H9 (cell line): ENCODE measurements around the gene KAZN. TPM values are rescaled to one million over a fixed set of nuclear protein-coding genes. Genes with fewer than 3 reads are reported as not detected.
A peak's percentile ranks its signal among the peaks of the same experiment; 100 is the strongest.

ENCODE experiments used
- DNase-seq: peaks from one replicate; pipeline ENCODE4 v3.0.0-alpha.2; 2017
- H2AFZ ChIP-seq: one replicate; pipeline ENCODE4 v1.6.1; 2013; ENCODE audit warnings: mild to moderate bottlenecking, low read length, control low read depth, moderate library complexity
- H2AK5ac ChIP-seq: 2 replicates; pipeline ENCODE4 v1.6.1; 2013; ENCODE audit warnings: low read length, control low read depth, mixed read lengths; ENCODE audit not compliant: insufficient read length
- H2BK120ac ChIP-seq: one replicate; pipeline ENCODE4 v1.6.1; 2013; ENCODE audit warnings: low read depth, mild to moderate bottlenecking, low read length, control low read depth, inconsistent platforms; ENCODE audit not compliant: poor library complexity, severe bottlenecking
- H2BK12ac ChIP-seq: 2 replicates; pipeline ENCODE4 v1.6.1; 2013; ENCODE audit warnings: low read length, control low read depth, mixed read lengths, low read depth; ENCODE audit not compliant: insufficient read length
- H2BK15ac ChIP-seq: 2 replicates; pipeline ENCODE4 v1.6.1; 2013; ENCODE audit warnings: low read depth, low read length, control low read depth
- H2BK20ac ChIP-seq: one replicate; pipeline ENCODE4 v1.6.1; 2013; ENCODE audit warnings: low read depth, mild to moderate bottlenecking, low read length, control low read depth, inconsistent platforms; ENCODE audit not compliant: poor library complexity, severe bottlenecking
- H2BK5ac ChIP-seq: 2 replicates; pipeline ENCODE4 v1.6.1; 2013; ENCODE audit warnings: low read length, control low read depth, mixed read lengths; ENCODE audit not compliant: insufficient read length
- H3K14ac ChIP-seq: 2 replicates; pipeline ENCODE4 v1.6.1; 2013; ENCODE audit warnings: low read length, control low read depth; ENCODE audit not compliant: insufficient read depth
- H3K18ac ChIP-seq: 2 replicates; pipeline ENCODE4 v1.6.1; 2013; ENCODE audit warnings: low read depth, mild to moderate bottlenecking, mixed read lengths, low read length, control low read depth; ENCODE audit not compliant: insufficient read length
- H3K23ac ChIP-seq: 2 replicates; pipeline ENCODE4 v1.6.1; 2013; ENCODE audit warnings: low read length, control low read depth, mixed read lengths, low read depth; ENCODE audit not compliant: insufficient read length
- H3K23me2 ChIP-seq: 2 replicates; pipeline ENCODE4 v1.6.1; 2013; ENCODE audit warnings: low read depth, mild to moderate bottlenecking, mixed read lengths, low read length, control low read depth; ENCODE audit not compliant: insufficient read length, poor library complexity, severe bottlenecking
- H3K27ac ChIP-seq: 2 replicates; pipeline ENCODE4 v1.5.1; 2013; ENCODE audit warnings: low read length, control low read depth, mixed read lengths, low read depth; ENCODE audit not compliant: insufficient read length
- H3K27me3 ChIP-seq: 2 replicates; pipeline ENCODE4 v1.6.1; 2013; ENCODE audit warnings: low read length, control low read depth, inconsistent platforms; ENCODE audit not compliant: insufficient read depth
- H3K4ac ChIP-seq: 2 replicates; pipeline ENCODE4 v1.6.1; 2013; ENCODE audit warnings: low read depth, mild to moderate bottlenecking, control low read depth, inconsistent platforms, low read length, moderate library complexity
- H3K4me1 ChIP-seq: 2 replicates; pipeline ENCODE4 v1.6.1; 2013; ENCODE audit warnings: low read length, control low read depth, inconsistent platforms; ENCODE audit not compliant: insufficient read depth
- H3K4me2 ChIP-seq: 2 replicates; pipeline ENCODE4 v1.6.1; 2013; ENCODE audit warnings: low read length, control low read depth, mixed read lengths; ENCODE audit not compliant: insufficient read length, insufficient read depth
- H3K56ac ChIP-seq: 2 replicates; pipeline ENCODE4 v1.6.1; 2013; ENCODE audit warnings: low read depth, mild to moderate bottlenecking, mixed read lengths, low read length, control low read depth; ENCODE audit not compliant: insufficient read length
- H3K79me1 ChIP-seq: 2 replicates; pipeline ENCODE4 v1.6.1; 2013; ENCODE audit warnings: low read depth, mild to moderate bottlenecking, moderate library complexity, low read length, control low read depth, inconsistent platforms; ENCODE audit not compliant: insufficient read depth, poor library complexity, severe bottlenecking
- H3K79me2 ChIP-seq: 2 replicates; pipeline ENCODE4 v1.6.1; 2013; ENCODE audit warnings: low read length, control low read depth, inconsistent platforms; ENCODE audit not compliant: insufficient read depth
- H3K9ac ChIP-seq: 2 replicates; pipeline ENCODE4 v1.6.1; 2013; ENCODE audit warnings: low read length, control low read depth, mixed read lengths; ENCODE audit not compliant: insufficient read length; ENCODE audit errors: extremely low read depth
- H3K9me3 ChIP-seq: one replicate; pipeline ENCODE4 v1.6.1; 2013; ENCODE audit warnings: low read depth, low read length, inconsistent platforms; ENCODE audit not compliant: control insufficient read depth
- H3T11ph ChIP-seq: one replicate; pipeline ENCODE4 v1.6.1; 2013; ENCODE audit warnings: mild to moderate bottlenecking, low read length, control low read depth, inconsistent platforms
- H4K20me1 ChIP-seq: one replicate; pipeline ENCODE4 v1.6.1; 2013; ENCODE audit not compliant: control insufficient read depth, insufficient read length, insufficient read depth
- H4K5ac ChIP-seq: 2 replicates; pipeline ENCODE4 v1.6.1; 2013; ENCODE audit warnings: low read depth, mild to moderate bottlenecking, mixed read lengths, low read length, control low read depth; ENCODE audit not compliant: insufficient read length
- H4K8ac ChIP-seq: replicated peaks from 2 replicates; pipeline ENCODE4 v1.6.1; 2013; ENCODE audit warnings: low read length, control low read depth, mixed read lengths, low read depth; ENCODE audit not compliant: insufficient read length
- H4K91ac ChIP-seq: 2 replicates; pipeline ENCODE4 v1.6.1; 2013; ENCODE audit warnings: low read depth, mild to moderate bottlenecking, moderate library complexity, mixed read lengths, low read length, control low read depth; ENCODE audit not compliant: insufficient read length
- H3K27ac Mint-ChIP-seq, 3 experiments: 2 replicates in 2 of 3; 3 replicates in 1 of 3; pipeline ENCODE4 v1.8.0; 2020 to 2021; ENCODE audit warnings: mixed read lengths in 3 of 3, mild to moderate bottlenecking in 1 of 3, moderate library complexity in 1 of 3
- H3K27me3 Mint-ChIP-seq: 2 replicates; pipeline ENCODE4 v1.8.0; 2021; ENCODE audit warnings: low read depth, mild to moderate bottlenecking, moderate library complexity, mixed read lengths
- H3K36me3 Mint-ChIP-seq, 3 experiments: 2 replicates in 2 of 3; 3 replicates in 1 of 3; pipeline ENCODE4 v1.8.0; 2020 to 2021; ENCODE audit warnings: low read depth in 3 of 3, mixed read lengths in 3 of 3; ENCODE audit not compliant: insufficient read depth in 1 of 3
- H3K4me1 Mint-ChIP-seq, 2 experiments: 2 replicates each; pipeline ENCODE4 v1.8.0; 2020; ENCODE audit warnings: mixed read lengths in 2 of 2
- H3K4me3 Mint-ChIP-seq, 2 experiments: 2 replicates in 1 of 2; 3 replicates in 1 of 2; pipeline ENCODE4 v1.8.0; 2020 to 2021; ENCODE audit warnings: mild to moderate bottlenecking in 2 of 2, mixed read lengths in 2 of 2, moderate library complexity in 1 of 2
- H3K9me3 Mint-ChIP-seq, 2 experiments: 2 replicates in 1 of 2; 3 replicates in 1 of 2; pipeline ENCODE4 v1.8.0; 2020; ENCODE audit warnings: mild to moderate bottlenecking in 2 of 2, mixed read lengths in 2 of 2, moderate library complexity in 1 of 2
- CTCF ChIP-seq: fragments of 200-600 bp; sonication (generic); conservative IDR thresholded peaks from 3 replicates; pipeline ENCODE4 v1.8.0; 2021; ENCODE audit warnings: antibody characterized with exemption, mild to moderate bottlenecking
- WGBS: extraction: QIAGEN DNeasy Blood & Tissue Kit; methylation state at CpG from one replicate; pipeline ENCODE4 v1.1.7; 2013; ENCODE audit warnings: missing lambda C conversion rate, low lambda C conversion rate, mixed read lengths; ENCODE audit not compliant: insufficient read length; ENCODE audit errors: extremely low coverage; 5-methylcytosine and 5-hydroxymethylcytosine counted together
- total RNA-seq: library from RNA; stranded (reverse); gene quantifications from 2 replicates; pipeline ENCODE4 v1.2.1, GENCODE V29; 2021

The KAZN gene
- total RNA-seq, 1 experiment from 2014 or later: 7.6 TPM

GRCh38 chr1:14884614-14885175, 286.2 kb downstream of the KAZN start:
- no peaks in the 10 kb centered on the region for H3K27me3 ChIP-seq
- Mint-ChIP-seq H3K4me3 (no peak overlapping the region), H3K27me3 (peaks cover 4% of the 10 kb centered on the region), H3K36me3 (no peaks in the 10 kb centered on the region), H3K9me3 (no peaks in the 10 kb centered on the region), H3K27ac (peak overlapping the region in 2 of 3 experiments; percentile 13 to 23; a peak in 2 of 7 replicates), H3K4me1 (peaks cover 15 to 18% of the 10 kb centered on the region in 2 experiments)
- no peak overlapping the region for H3K9ac ChIP-seq
- H2BK12ac ChIP-seq: no peak overlapping the region
- no peak for DNase-seq
- H4K20me1 ChIP-seq: no peaks in the 10 kb centered on the region
- H2AFZ ChIP-seq: no peak overlapping the region
- H2BK15ac ChIP-seq: no peak overlapping the region
- no peak overlapping the region for H3K18ac ChIP-seq
- H2BK20ac ChIP-seq: no peak overlapping the region
- H2AK5ac ChIP-seq: no peak overlapping the region
- no peak overlapping the region for H3T11ph ChIP-seq
- H3K4ac ChIP-seq: no peak overlapping the region
- H3K23me2 ChIP-seq: no peaks in the 10 kb centered on the region
- no peak overlapping the region for H4K91ac ChIP-seq
- no peak overlapping the region for H3K56ac ChIP-seq
- no peak overlapping the region for H3K27ac ChIP-seq
- no peak overlapping the region for H4K8ac ChIP-seq
- no CpG with 5 or more reads among the region's 15 CpGs for WGBS
- no peaks in the 10 kb centered on the region for H3K79me1 ChIP-seq
- no peaks in the 10 kb centered on the region for H3K79me2 ChIP-seq
- H3K9me3 ChIP-seq: no peaks in the 10 kb centered on the region
- H3K4me2 ChIP-seq: no peak overlapping the region
- no peak overlapping the region for H2BK120ac ChIP-seq
- no peak for TF ChIP-seq CTCF
- no peak overlapping the region for H3K14ac ChIP-seq
- no peak overlapping the region for H2BK5ac ChIP-seq
- no peak overlapping the region for H3K23ac ChIP-seq
- H3K4me1 ChIP-seq: no peaks in the 10 kb centered on the region
- H4K5ac ChIP-seq: no peak overlapping the region
